ENCODE data around the gene ANO10. TPM values are rescaled to one million over a fixed set of nuclear protein-coding genes. Genes with fewer than 3 reads are reported as not detected.
A peak's percentile ranks its signal among the peaks of the same experiment; 100 is the strongest.
"Not testable (repeated sequence)": the region's sequence is repeated elsewhere in the genome, so short reads cannot be mapped to it uniquely, and the experiment has no call there.

ANO10 gene
- total and polyA plus RNA-seq, 11 donors: 8.3 to 29.8 (median 15.8) TPM

- H3K4me1 ChIP-seq: no peaks in the 10 kb centered on the region
- H3K27ac ChIP-seq: no peak overlapping the region
- 78 to 86% (median 83%) methylated on average over 5 of the region's 5 CpGs for WGBS, 4 donors
- ATAC-seq: peak in 1 of 4 donors; percentile 36
- no peaks in the 10 kb centered on the region for H3K36me3 ChIP-seq
- H3K4me3 ChIP-seq: no peak overlapping the region
- DNase-seq: no peak
- H3K27me3 ChIP-seq: no peaks in the 10 kb centered on the region
- H3K9me3 ChIP-seq: peaks cover 0 to 6% (median 0%) of the 10 kb centered on the region in 12 donors
- intact Hi-C loops (cut with DNase I): no loop called here
- TF ChIP-seq POLR2A (IDR thresholded peaks at IDR 0.05): no peak
- no peak for TF ChIP-seq CTCF (IDR thresholded peaks at IDR 0.05)
These were observed 131.9 kb downstream of the ANO10 start for GRCh38 chr3:43489930-43490329.

GRCh38 chr3:43485931-43486330 is 135.9 kb downstream of the ANO10 start:
- Histone ChIP-seq H3K4me3 (no peak overlapping the region), H3K4me1 (no peaks in the 10 kb centered on the region), H3K36me3 (no peaks in the 10 kb centered on the region), H3K27ac (no peak overlapping the region), H3K27me3 (no peaks in the 10 kb centered on the region), H3K9me3 (no peaks in the 10 kb centered on the region)
- intact Hi-C loops (cut with DNase I): no loop called here
- 95 to 100% (median 98%) methylated on average over 1 of the region's 1 CpG for WGBS, 4 donors
- no peak for ATAC-seq
- no peak for TF ChIP-seq CTCF (IDR thresholded peaks at IDR 0.05)
- TF ChIP-seq POLR2A (IDR thresholded peaks at IDR 0.05): no peak
- DNase-seq: no peak

- no peak for TF ChIP-seq CTCF (IDR thresholded peaks at IDR 0.05)
- TF ChIP-seq POLR2A (IDR thresholded peaks at IDR 0.05): no peak
- Histone ChIP-seq H3K4me3 (no peak overlapping the region), H3K36me3 (no peaks in the 10 kb centered on the region), H3K27me3 (no peaks in the 10 kb centered on the region), H3K27ac (no peak overlapping the region), H3K4me1 (no peaks in the 10 kb centered on the region), H3K9me3 (no peaks in the 10 kb centered on the region)
- 96 to 99% (median 97%) methylated on average over 23 to 29 of the region's 29 CpGs for WGBS, 4 donors
- intact Hi-C loops (cut with DNase I): no loop called here
- no peak for ATAC-seq
- DNase-seq: no peak
These were observed 136.8 kb downstream of the ANO10 start for GRCh38 chr3:43484926-43485488.

- Histone ChIP-seq H3K9me3 (no peaks in the 10 kb centered on the region), H3K27me3 (no peaks in the 10 kb centered on the region), H3K27ac (no peak overlapping the region), H3K36me3 (no peaks in the 10 kb centered on the region), H3K4me1 (peaks cover 0 to 21% (median 6%) of the 10 kb centered on the region in 12 donors), H3K4me3 (no peak overlapping the region)
- no peak for DNase-seq
- TF ChIP-seq POLR2A (IDR thresholded peaks at IDR 0.05) (no peak), CTCF (IDR thresholded peaks at IDR 0.05) (no peak)
- ATAC-seq: no peak
- intact Hi-C loops (cut with DNase I): no loop called here
These were observed 140.4 kb downstream of the ANO10 start for GRCh38 chr3:43481375-43481774.

- not testable (repeated sequence) for H3K4me3 ChIP-seq, DNase-seq, H3K36me3 ChIP-seq, ATAC-seq, H3K9me3 ChIP-seq, H3K27me3 ChIP-seq
- Histone ChIP-seq H3K4me1 (peaks cover 0 to 21% (median 6%) of the 10 kb centered on the region in 12 donors), H3K27ac (peak overlapping the region in 4 of 12 donors; percentile 33 to 80 (median 62))
- WGBS, 4 donors: 60 to 68% (median 61%) methylated on average over 2 of the region's 2 CpGs
- intact Hi-C loops (cut with DNase I): loop anchor here in 2 of 10 donors (5.0 to 10.0 kb wide), 2 partner anchors 84 to 87 kb away; no protein-coding TSS in a partner anchor
These were observed 143.0 kb downstream of the ANO10 start for GRCh38 chr3:43478839-43479238.

All from heart left ventricle (tissue), 16 donors.